ENCODE results near the gene KIAA1549. TPM values are rescaled to one million over a fixed set of nuclear protein-coding genes. Genes with fewer than 3 reads are reported as not detected.

KIAA1549 gene
- total RNA-seq, 4 donors from 2014 or later, result 2.3 to 3.2 (median 2.8) TPM

GRCh38 chr7:138921277-138921676 lies 59.9 kb downstream of the KIAA1549 start:
- TF ChIP-seq POLR2AphosphoS5 (IDR thresholded peaks at IDR 0.05) (no peak), POLR2A (IDR thresholded peaks at IDR 0.05; ENCODE audit: low read depth) (no peak), EP300 (IDR thresholded peaks at IDR 0.05) (no peak), CTCF (IDR thresholded peaks at IDR 0.05) (no peak)
- no peaks in the 10 kb centered on the region for H3K27me3 ChIP-seq
- intact Hi-C loops (cut with DNase I), result no loop called here
- H3K27ac ChIP-seq (replicated peaks in 1 of 4), result no peak overlapping the region
- no peak overlapping the region for H3K4me3 ChIP-seq
- peaks cover 0 to 8% (median 0%) of the 10 kb centered on the region in 4 donors for H3K4me1 ChIP-seq
- no peaks in the 10 kb centered on the region for H3K9me3 ChIP-seq
- 96% methylated on average over 11 of the region's 11 CpGs for WGBS
- DNase-seq (ENCODE audit: extremely low spot score), result no peak
- peaks cover 0 to 18% (median 14%) of the 10 kb centered on the region in 4 donors for H3K36me3 ChIP-seq

- Histone ChIP-seq H3K36me3 (peaks cover 0 to 19% (median 14%) of the 10 kb centered on the region in 4 donors), H3K27ac (replicated peaks in 1 of 4) (no peak overlapping the region), H3K4me1 (peaks cover 0 to 7% (median 0%) of the 10 kb centered on the region in 4 donors), H3K9me3 (no peaks in the 10 kb centered on the region), H3K4me3 (no peak overlapping the region), H3K27me3 (no peaks in the 10 kb centered on the region)
- WGBS, result 80% methylated on average over 5 of the region's 5 CpGs
- TF ChIP-seq POLR2AphosphoS5 (IDR thresholded peaks at IDR 0.05) (no peak), EP300 (IDR thresholded peaks at IDR 0.05) (no peak), CTCF (IDR thresholded peaks at IDR 0.05) (no peak), POLR2A (IDR thresholded peaks at IDR 0.05; ENCODE audit: low read depth) (no peak)
- no peak for DNase-seq (ENCODE audit: extremely low spot score)
- intact Hi-C loops (cut with DNase I), result no loop called here
Observed at GRCh38 chr7:138919911-138920310, 61.3 kb downstream of the KIAA1549 start.

GRCh38 chr7:138919216-138919615 lies 62.0 kb downstream of the KIAA1549 start:
- Histone ChIP-seq H3K27me3 (no peaks in the 10 kb centered on the region), H3K36me3 (peaks cover 0 to 19% (median 14%) of the 10 kb centered on the region in 4 donors), H3K4me3 (no peak overlapping the region), H3K9me3 (no peaks in the 10 kb centered on the region), H3K27ac (replicated peaks in 1 of 4) (no peak overlapping the region), H3K4me1 (peaks cover 0 to under 1% (median 0%) of the 10 kb centered on the region in 4 donors)
- intact Hi-C loops (cut with DNase I), result no loop called here
- no peak for DNase-seq (ENCODE audit: extremely low spot score)
- 82% methylated on average over 9 of the region's 9 CpGs for whole genome bisulfite sequencing
- TF ChIP-seq CTCF (IDR thresholded peaks at IDR 0.05) (no peak), POLR2A (IDR thresholded peaks at IDR 0.05; ENCODE audit: low read depth) (no peak), EP300 (IDR thresholded peaks at IDR 0.05) (no peak), POLR2AphosphoS5 (IDR thresholded peaks at IDR 0.05) (no peak)

GRCh38 chr7:138918756-138919155 lies 62.4 kb downstream of the KIAA1549 start:
- DNase-seq (ENCODE audit: extremely low spot score), result no peak
- no peaks in the 10 kb centered on the region for H3K4me1 ChIP-seq
- no peak overlapping the region for H3K4me3 ChIP-seq
- H3K9me3 ChIP-seq, result no peaks in the 10 kb centered on the region
- H3K36me3 ChIP-seq, result peaks cover 0 to 19% (median 14%) of the 10 kb centered on the region in 4 donors
- intact Hi-C loops (cut with DNase I), result no loop called here
- 93% methylated on average over 9 of the region's 10 CpGs for WGBS
- H3K27ac ChIP-seq (replicated peaks in 1 of 4), result no peak overlapping the region
- TF ChIP-seq POLR2AphosphoS5 (IDR thresholded peaks at IDR 0.05), result no peak
- TF ChIP-seq POLR2A (IDR thresholded peaks at IDR 0.05; ENCODE audit: low read depth), result no peak
- no peak for TF ChIP-seq EP300 (IDR thresholded peaks at IDR 0.05)
- no peak for TF ChIP-seq CTCF (IDR thresholded peaks at IDR 0.05)
- no peaks in the 10 kb centered on the region for H3K27me3 ChIP-seq

- no peaks in the 10 kb centered on the region for H3K4me1 ChIP-seq
- H3K36me3 ChIP-seq, result peaks cover 0 to 19% (median 14%) of the 10 kb centered on the region in 4 donors
- intact Hi-C loops (cut with DNase I), result no loop called here
- WGBS, result 95% methylated on average over 13 of the region's 13 CpGs
- no peak overlapping the region for H3K27ac ChIP-seq (replicated peaks in 1 of 4)
- H3K9me3 ChIP-seq, result no peaks in the 10 kb centered on the region
- H3K4me3 ChIP-seq, result no peak overlapping the region
- DNase-seq (ENCODE audit: extremely low spot score), result no peak
- TF ChIP-seq CTCF (IDR thresholded peaks at IDR 0.05) (no peak), POLR2AphosphoS5 (IDR thresholded peaks at IDR 0.05) (no peak), POLR2A (IDR thresholded peaks at IDR 0.05; ENCODE audit: low read depth) (no peak), EP300 (IDR thresholded peaks at IDR 0.05) (no peak)
- H3K27me3 ChIP-seq, result no peaks in the 10 kb centered on the region
Observed at GRCh38 chr7:138918176-138918575, 63.0 kb downstream of the KIAA1549 start.
